HepG2 (cell line): Measurements from ENCODE around the gene ARAP1. TPM values are rescaled to one million over a fixed set of nuclear protein-coding genes. Genes with fewer than 3 reads are reported as not detected.

ENCODE experiments used
- AHR ChIP-seq: IDR thresholded peaks from 2 replicates; pipeline ENCODE4 v1.6.1; 2018; ENCODE audit warnings: missing genetic modification reagents, missing compliant biosample characterization
- GRHL1 ChIP-seq: sonication (generic); formaldehyde crosslinking; conservative IDR thresholded peaks from 2 replicates; pipeline ENCODE4 v1.8.0; 2022; ENCODE audit warnings: missing genetic modification reagents
- KLF13 ChIP-seq: sonication (generic); formaldehyde crosslinking; IDR thresholded peaks from 2 replicates; pipeline ENCODE4 v1.4.0; 2020; ENCODE audit warnings: mild to moderate bottlenecking, missing genetic modification reagents
- NCOA2 ChIP-seq: sonication (generic); formaldehyde crosslinking; IDR thresholded peaks from 2 replicates; pipeline ENCODE4 v1.8.0; 2022; ENCODE audit warnings: inconsistent platforms
- PAXIP1 ChIP-seq: sonication (generic); formaldehyde crosslinking; conservative IDR thresholded peaks from 2 replicates; pipeline ENCODE4 v1.4.0; 2020; ENCODE audit warnings: mild to moderate bottlenecking, missing genetic modification reagents, moderate library complexity
- PHF8 ChIP-seq: sonication (generic); formaldehyde crosslinking; IDR thresholded peaks from 2 replicates; pipeline ENCODE4 v1.5.0; 2020; ENCODE audit warnings: missing genetic modification reagents
- RBFOX2 ChIP-seq: fragments of 200-400 bp; formaldehyde crosslinking; IDR thresholded peaks from 2 replicates; pipeline ENCODE4 v1.6.1; 2017; ENCODE audit warnings: low read depth, mild to moderate bottlenecking, low read length
- SRSF1 ChIP-seq: fragments of 200-400 bp; formaldehyde crosslinking; optimal IDR thresholded peaks from 2 replicates; pipeline ENCODE3; 2017; ENCODE audit warnings: mild to moderate bottlenecking, low read depth, low read length, moderate library complexity
- ZBTB21 ChIP-seq: sonication (generic); formaldehyde crosslinking; IDR thresholded peaks from 2 replicates; pipeline ENCODE4 v1.4.0; 2020; ENCODE audit warnings: missing genetic modification reagents
- ZBTB33 ChIP-seq: sonication (generic); formaldehyde crosslinking; IDR thresholded peaks from 2 replicates; pipeline ENCODE4 v1.4.0; 2020; ENCODE audit warnings: missing genetic modification reagents
- ZBTB49 ChIP-seq: sonication (generic); formaldehyde crosslinking; IDR thresholded peaks from 2 replicates; pipeline ENCODE4 v1.4.0; 2020; ENCODE audit warnings: missing genetic modification reagents, borderline replicate concordance
- ZHX1 ChIP-seq: sonication (generic); formaldehyde crosslinking; IDR thresholded peaks from 2 replicates; pipeline ENCODE4 v1.8.1; 2022; ENCODE audit warnings: low read depth, mild to moderate bottlenecking, missing genetic modification reagents
- ZNF225 ChIP-seq: sonication (generic); formaldehyde crosslinking; IDR thresholded peaks from 2 replicates; pipeline ENCODE4 v1.4.0; 2020; ENCODE audit warnings: mild to moderate bottlenecking, missing genetic modification reagents
- ZNF274 ChIP-seq: sonication (generic); formaldehyde crosslinking; IDR thresholded peaks from 2 replicates; pipeline ENCODE4 v1.5.1; 2020; ENCODE audit warnings: mild to moderate bottlenecking, missing genetic modification reagents
- ZNF501 ChIP-seq: sonication (generic); formaldehyde crosslinking; IDR thresholded peaks from 2 replicates; pipeline ENCODE4 v1.5.1; 2020; ENCODE audit warnings: mild to moderate bottlenecking, moderate library complexity, missing genetic modification reagents
- ZNF567 ChIP-seq: sonication (generic); formaldehyde crosslinking; IDR thresholded peaks from 2 replicates; pipeline ENCODE4 v1.8.1; 2023; ENCODE audit warnings: mild to moderate bottlenecking, missing genetic modification reagents, borderline replicate concordance
- ZNF891 ChIP-seq: sonication (generic); formaldehyde crosslinking; IDR thresholded peaks from 2 replicates; pipeline ENCODE4 v1.5.0; 2020; ENCODE audit warnings: mild to moderate bottlenecking, missing genetic modification reagents
- polyA plus RNA-seq, 8 experiments: library from polyadenylated mRNA; depleted of rRNA in 3 of 8; stranded (reverse) in 7 of 8; unstranded in 1 of 8; fragments of >200 nt; fragmentation: Illumina TruSeq in 4 of 8; extraction: Trizol in 4 of 8; gene quantifications; 2 replicates each; pipeline versions ENCODE4 v1.2.1 to v1.2.3, GENCODE V29; 2011 to 2016; ENCODE audit warnings: low read depth in 4 of 8, missing spikeins in 1 of 8, mixed read lengths in 1 of 8; ENCODE audit not compliant: insufficient read depth in 1 of 8
- total RNA-seq, 5 experiments: library from RNA; depleted of rRNA; stranded (reverse); fragments of >200 nt; fragmentation: Illumina TruSeq; extraction: Trizol; gene quantifications; 2 replicates each; pipeline ENCODE4 v1.2.3, GENCODE V29; 2016; ENCODE audit warnings: low read depth in 1 of 5

The ARAP1 gene
- total and polyA plus RNA-seq, 2 of the 13 experiments (the other 11 are each of a cell fraction or from before 2014, with no cell fraction given), result 43.2 to 55.5 TPM

- peak; percentile 53 for TF ChIP-seq ZBTB33
- no peak for TF ChIP-seq GRHL1 (CRISPR knock-in tag)
- TF ChIP-seq PAXIP1, result peak; percentile 62
- no peak for TF ChIP-seq ZNF501 (CRISPR knock-in tag)
- peak; percentile 70 for TF ChIP-seq NCOA2 (CRISPR knock-in tag)
- no peak for TF ChIP-seq ZBTB21
- TF ChIP-seq ZNF274 (CRISPR knock-in tag), result no peak
- no peak for TF ChIP-seq ZBTB49 (CRISPR knock-in tag)
- no peak for TF ChIP-seq KLF13 (CRISPR knock-in tag)
- no peak for TF ChIP-seq ZNF567
- no peak for TF ChIP-seq SRSF1
- TF ChIP-seq PHF8 (CRISPR knock-in tag), result peak; percentile 58
- TF ChIP-seq ZNF225, result no peak
- no peak for TF ChIP-seq RBFOX2
- TF ChIP-seq AHR (CRISPR knock-in tag), result no peak
- TF ChIP-seq ZNF891 (CRISPR knock-in tag), result no peak
- TF ChIP-seq ZHX1 (CRISPR knock-in tag), result no peak
Observed at GRCh38 chr11:72750086-72750485, 2.1 kb downstream of the ARAP1 start (continued).
